Gastrocnemius medialis (tissue), 4 donors: Measurements from ENCODE around the gene MBNL2. TPM values are rescaled to one million over a fixed set of nuclear protein-coding genes. Genes with fewer than 3 reads are reported as not detected.

Source experiments
- ATAC-seq, 2 donors: fragments of 150-250 bp; one replicate each; pipeline ENCODE4 v1.9.1; 2016
- DNase-seq, 2 donors: peaks; one replicate each; pipeline ENCODE4 v3.0.0-alpha.2; 2019
- H3K27ac ChIP-seq, 4 donors: fragments of 200-600 bp; sonication (generic); 1 replicate in 1 of 4; 2 replicates in 3 of 4; pipeline ENCODE4 v1.5.1; 2016 to 2018; ENCODE audit warnings: mild to moderate bottlenecking in 2 of 4, moderate library complexity in 1 of 4
- H3K27me3 ChIP-seq, 3 donors: fragments of 200-600 bp; sonication (generic) in 2 of 3; 1 replicate in 1 of 3; 2 replicates in 2 of 3; pipeline versions ENCODE4 v1.5.1 to v1.6.0; 2016 to 2019; ENCODE audit warnings: mild to moderate bottlenecking in 1 of 3, moderate library complexity in 1 of 3
- H3K36me3 ChIP-seq, 2 donors: fragments of 200-600 bp; sonication (generic) in 1 of 2; one replicate each; pipeline ENCODE4 v1.5.1; 2017 to 2018
- H3K4me1 ChIP-seq, 2 donors: fragments of 200-600 bp; sonication (generic) in 1 of 2; one replicate each; pipeline ENCODE4 v1.5.1; 2016 to 2017; ENCODE audit warnings: mild to moderate bottlenecking in 2 of 2
- H3K4me3 ChIP-seq, 4 donors: fragments of 200-600 bp; sonication (generic) in 3 of 4; 1 replicate in 1 of 4; 2 replicates in 3 of 4; pipeline ENCODE4 v1.5.1; 2016 to 2019; ENCODE audit warnings: mild to moderate bottlenecking in 2 of 4
- H3K9me3 ChIP-seq, 3 donors: fragments of 200-600 bp; sonication (generic) in 2 of 3; 1 replicate in 1 of 3; 2 replicates in 2 of 3; pipeline ENCODE4 v1.5.1; 2016 to 2019
- POLR2A ChIP-seq, 2 donors: fragments of 450-650 bp; IDR thresholded peaks; one replicate each; pipeline ENCODE4 v1.6.1; 2017; ENCODE audit warnings: antibody characterized with exemption in 2 of 2, mild to moderate bottlenecking in 2 of 2, moderate library complexity in 2 of 2
- in situ Hi-C, 4 donors: fragments of 200-750 bp; cut with MboI; loops; one replicate each; pipeline versions ENCODE4 v1.15.0 to v1.8.0; 2017; ENCODE audit warnings: low sequenced_read_pairs in 4 of 4
- intact Hi-C: fragments of 100-400 bp; cut with DNase I; formaldehyde crosslinking; loops from one replicate; pipeline ENCODE4 v1.15.1; 2023; ENCODE audit warnings: low total_unique reads
- total RNA-seq, 4 donors: library from RNA; depleted of rRNA; stranded (reverse); fragments of >200 nt; gene quantifications; one replicate each; pipeline versions ENCODE4 v1.1.0 to v1.2.3, GENCODE V29; 2016
- TF ChIP-seq, protein P1 (sequence below), 5 experiments: fragments of 450-650 bp in 3 of 5; fragments of 200-600 bp in 2 of 5; sonication (generic) in 2 of 5; IDR thresholded peaks in 4 of 5; conservative IDR thresholded peaks in 1 of 5; 1 replicate in 4 of 5; 2 replicates in 1 of 5; pipeline ENCODE4 v1.5.1; 2016 to 2019; ENCODE audit warnings: antibody characterized with exemption in 5 of 5, mild to moderate bottlenecking in 3 of 5, moderate library complexity in 3 of 5

The MBNL2 gene
- total RNA-seq, 4 donors from 2014 or later: 47.9 to 92.0 (median 71.3) TPM

DNA sequence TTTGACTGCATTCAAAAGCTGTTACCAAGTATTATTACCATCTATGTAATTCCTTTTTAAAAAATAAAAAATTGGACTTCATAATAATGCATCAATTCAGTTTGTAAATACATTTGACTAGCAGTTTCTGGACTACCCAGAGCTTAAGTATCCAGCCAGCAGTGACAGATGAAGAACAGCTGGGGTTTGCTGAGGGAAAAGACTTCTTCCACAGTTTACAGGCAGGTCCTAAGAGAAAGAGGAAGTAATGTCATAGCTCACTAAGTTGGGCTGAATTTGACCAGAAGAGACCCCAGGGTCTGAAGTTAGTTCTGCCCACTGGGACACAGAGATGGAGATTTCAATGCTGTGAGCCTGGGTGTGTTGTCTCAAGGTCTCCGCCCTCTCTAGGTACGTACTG lies 96.4 kb downstream of the MBNL2 start:
- no peaks in the 10 kb centered on the region for H3K36me3 ChIP-seq
- H3K27me3 ChIP-seq: no peaks in the 10 kb centered on the region
- TF ChIP-seq, protein P1, sequence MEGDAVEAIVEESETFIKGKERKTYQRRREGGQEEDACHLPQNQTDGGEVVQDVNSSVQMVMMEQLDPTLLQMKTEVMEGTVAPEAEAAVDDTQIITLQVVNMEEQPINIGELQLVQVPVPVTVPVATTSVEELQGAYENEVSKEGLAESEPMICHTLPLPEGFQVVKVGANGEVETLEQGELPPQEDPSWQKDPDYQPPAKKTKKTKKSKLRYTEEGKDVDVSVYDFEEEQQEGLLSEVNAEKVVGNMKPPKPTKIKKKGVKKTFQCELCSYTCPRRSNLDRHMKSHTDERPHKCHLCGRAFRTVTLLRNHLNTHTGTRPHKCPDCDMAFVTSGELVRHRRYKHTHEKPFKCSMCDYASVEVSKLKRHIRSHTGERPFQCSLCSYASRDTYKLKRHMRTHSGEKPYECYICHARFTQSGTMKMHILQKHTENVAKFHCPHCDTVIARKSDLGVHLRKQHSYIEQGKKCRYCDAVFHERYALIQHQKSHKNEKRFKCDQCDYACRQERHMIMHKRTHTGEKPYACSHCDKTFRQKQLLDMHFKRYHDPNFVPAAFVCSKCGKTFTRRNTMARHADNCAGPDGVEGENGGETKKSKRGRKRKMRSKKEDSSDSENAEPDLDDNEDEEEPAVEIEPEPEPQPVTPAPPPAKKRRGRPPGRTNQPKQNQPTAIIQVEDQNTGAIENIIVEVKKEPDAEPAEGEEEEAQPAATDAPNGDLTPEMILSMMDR (IDR thresholded peaks at IDR 0.05 in 4 of 5, conservative IDR thresholded peaks at IDR 0.05 in 1 of 5): no peak
- no peak for TF ChIP-seq POLR2A (IDR thresholded peaks at IDR 0.05)
- H3K4me3 ChIP-seq: no peak overlapping the region
- H3K4me1 ChIP-seq: peaks cover 88 to 96% of the 10 kb centered on the region in 2 donors
- H3K9me3 ChIP-seq: no peaks in the 10 kb centered on the region
- intact Hi-C loops (no loop called here), in situ Hi-C loops (no loop called here)
- ATAC-seq (peak in 1 of 2 donors; percentile 5), DNase-seq (no peak)
- peak overlapping the region; percentile 81 to 88 (median 84) for H3K27ac ChIP-seq

DNA sequence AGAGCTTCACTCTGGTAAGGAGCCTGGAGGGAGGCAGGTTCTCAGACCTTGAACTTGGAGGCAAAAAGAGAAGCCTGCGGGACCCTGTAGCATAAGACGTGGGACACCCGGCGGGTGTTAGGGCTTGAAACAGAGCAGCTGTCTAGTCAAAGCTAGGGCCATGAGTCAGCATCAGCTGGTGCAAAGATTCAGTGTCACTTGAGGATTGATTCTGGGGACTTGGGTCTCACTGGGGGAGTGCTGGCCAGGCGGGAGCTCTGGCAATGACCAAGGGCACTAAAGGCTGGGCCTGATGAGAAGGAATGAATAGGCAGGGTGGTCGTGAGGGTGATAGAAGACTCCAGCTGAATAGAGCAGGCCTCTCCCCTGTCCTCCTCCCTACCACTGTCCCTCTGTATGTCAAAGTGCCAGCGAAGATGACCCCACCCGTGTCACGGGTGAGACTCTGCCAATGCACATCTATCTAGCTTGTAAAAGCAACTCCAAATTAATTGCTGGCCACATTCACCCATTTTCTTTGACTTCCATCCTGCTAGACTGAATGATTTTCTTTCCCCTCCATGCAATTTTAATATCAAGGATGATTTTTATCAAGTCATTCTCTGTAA lies 97.1 kb downstream of the MBNL2 start:
- Histone ChIP-seq H3K36me3 (no peaks in the 10 kb centered on the region), H3K4me1 (peaks cover 84 to 97% of the 10 kb centered on the region in 2 donors), H3K9me3 (no peaks in the 10 kb centered on the region), H3K27me3 (no peaks in the 10 kb centered on the region), H3K27ac (peak overlapping the region; percentile 81 to 88 (median 84)), H3K4me3 (no peak overlapping the region)
- DNase-seq: peak; percentile 52 to 76
- intact Hi-C loops: no loop called here
- TF ChIP-seq POLR2A (IDR thresholded peaks at IDR 0.05): peak in 1 of 2 donors; percentile 21
- TF ChIP-seq, protein P1 (IDR thresholded peaks at IDR 0.05 in 4 of 5, conservative IDR thresholded peaks at IDR 0.05 in 1 of 5): no peak
- peak; percentile 83 to 89 for ATAC-seq
- in situ Hi-C loops: no loop called here

DNA sequence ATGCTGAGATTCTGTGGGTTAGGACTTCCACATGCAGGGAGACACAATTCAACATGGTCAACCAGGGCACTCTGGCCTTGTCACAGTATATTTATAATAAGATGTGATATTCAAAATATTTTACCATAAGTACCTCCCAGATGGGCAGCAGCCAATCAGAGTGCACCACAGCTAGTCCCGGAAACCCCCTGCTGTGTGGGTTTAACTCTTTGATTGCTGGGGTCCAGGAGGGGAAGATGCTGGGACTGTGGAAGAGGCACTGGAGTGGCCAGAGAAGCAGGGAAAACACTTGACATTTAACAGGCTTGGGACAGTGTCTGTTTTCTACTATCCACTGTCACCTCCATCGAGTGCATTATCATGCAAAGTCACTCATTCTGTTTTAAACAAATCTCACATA lies 99.0 kb downstream of the MBNL2 start:
- H3K9me3 ChIP-seq: no peaks in the 10 kb centered on the region
- intact Hi-C loops: loop anchor here (5.0 kb wide), 1 partner anchor 59 kb away; no protein-coding TSS in a partner anchor
- H3K36me3 ChIP-seq: no peaks in the 10 kb centered on the region
- DNase-seq (no peak), ATAC-seq (no peak)
- in situ Hi-C loops: no loop called here
- H3K27me3 ChIP-seq: no peaks in the 10 kb centered on the region
- peaks cover 79 to 84% of the 10 kb centered on the region in 2 donors for H3K4me1 ChIP-seq
- TF ChIP-seq, protein P1 (IDR thresholded peaks at IDR 0.05 in 4 of 5, conservative IDR thresholded peaks at IDR 0.05 in 1 of 5): no peak
- no peak for TF ChIP-seq POLR2A (IDR thresholded peaks at IDR 0.05)
- peak overlapping the region; percentile 81 to 88 (median 84) for H3K27ac ChIP-seq
- H3K4me3 ChIP-seq: peak overlapping the region in 1 of 4 donors; percentile 36

DNA sequence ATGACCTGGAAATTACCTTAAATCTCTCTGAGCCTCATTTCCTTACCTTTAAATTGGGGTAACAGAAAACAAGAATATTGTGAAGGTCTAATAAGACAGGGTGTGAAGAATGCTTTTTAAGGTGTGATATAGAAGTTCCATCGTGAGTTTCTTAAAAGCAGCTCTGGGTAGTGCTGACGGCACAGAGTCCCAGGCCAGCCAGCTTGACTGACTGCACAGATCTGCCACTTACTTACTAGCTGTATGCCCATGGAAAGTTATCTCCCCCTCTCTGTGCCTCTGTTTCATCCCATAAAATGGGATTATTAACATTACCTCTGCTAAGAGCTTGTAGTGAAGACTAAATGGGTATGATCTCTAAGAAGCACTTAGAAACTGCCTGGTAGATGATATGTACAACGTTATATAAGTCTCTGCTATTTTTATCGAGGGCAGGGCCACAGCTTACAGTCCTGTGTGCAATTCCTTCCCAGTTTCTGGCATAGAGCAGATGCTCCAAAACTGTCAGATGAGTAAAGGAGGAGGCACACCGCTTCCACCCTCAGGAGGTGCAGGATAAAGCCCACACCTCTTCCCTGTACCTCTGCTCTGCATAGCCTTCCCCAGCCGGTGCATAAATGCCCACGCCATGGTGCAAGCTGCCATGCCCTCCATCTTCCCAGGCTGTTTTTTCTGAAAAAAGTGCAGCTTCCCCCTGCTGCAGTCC lies 99.6 kb downstream of the MBNL2 start:
- H3K4me3 ChIP-seq: peak overlapping the region in 1 of 4 donors; percentile 36
- H3K4me1 ChIP-seq: peaks cover 77 to 80% of the 10 kb centered on the region in 2 donors
- TF ChIP-seq, protein P1 (IDR thresholded peaks at IDR 0.05 in 4 of 5, conservative IDR thresholded peaks at IDR 0.05 in 1 of 5): no peak
- no peak for TF ChIP-seq POLR2A (IDR thresholded peaks at IDR 0.05)
- no peaks in the 10 kb centered on the region for H3K9me3 ChIP-seq
- intact Hi-C loops: loop anchor here (5.0 kb wide), 1 partner anchor 59 kb away; no protein-coding TSS in a partner anchor
- ATAC-seq (peak; percentile 72 to 76), DNase-seq (peak in 1 of 2 donors; percentile 52)
- in situ Hi-C loops: no loop called here
- no peaks in the 10 kb centered on the region for H3K36me3 ChIP-seq
- peak overlapping the region; percentile 81 to 88 (median 84) for H3K27ac ChIP-seq
- no peaks in the 10 kb centered on the region for H3K27me3 ChIP-seq
